HG03060 (cell line): ENCODE results near the gene ENKUR.
A peak's percentile ranks its signal among the peaks of the same experiment; 100 is the strongest.

Source experiments
- ATAC-seq: cut with Tn5 transposase; IDR thresholded peaks from one replicate; pipeline ENCODE4 v1.9.1; 2021; ENCODE audit warnings: low read depth, moderate number of reproducible peaks; ENCODE audit not compliant: unreplicated experiment

ENKUR gene

GRCh38 chr10:25015828-25016375, at the start of gene ENKUR:
ENKUR (minus strand) TSS chr10:25016158; CDS start chr10:25015936, 222 bp downstream.
- ATAC-seq = peak; percentile 48

- ATAC-seq = no peak
Observed at GRCh38 chr10:25064401-25064800, 48.4 kb upstream of the ENKUR start.

- no peak for ATAC-seq
Observed at GRCh38 chr10:25063644-25064043, 47.7 kb upstream of the ENKUR start.

GRCh38 chr10:25063157-25063556, 47.2 kb upstream of the ENKUR start:
- no peak for ATAC-seq

GRCh38 chr10:25061711-25062449, 45.9 kb upstream of the ENKUR start:
- no peak for ATAC-seq

GRCh38 chr10:25061125-25061524, 45.2 kb upstream of the ENKUR start:
- no peak for ATAC-seq

GRCh38 chr10:25059990-25060389, 44.0 kb upstream of the ENKUR start:
- no peak for ATAC-seq

GRCh38 chr10:25057886-25058285, 41.9 kb upstream of the ENKUR start:
- no peak for ATAC-seq

GRCh38 chr10:25056726-25057125, 40.8 kb upstream of the ENKUR start:
- ATAC-seq = no peak

- ATAC-seq = no peak
Observed at GRCh38 chr10:25052012-25052411, 36.1 kb upstream of the ENKUR start.

- ATAC-seq = no peak
Observed at GRCh38 chr10:25050402-25050801, 34.4 kb upstream of the ENKUR start.

GRCh38 chr10:25049966-25050365, 34.0 kb upstream of the ENKUR start:
- ATAC-seq = no peak

- ATAC-seq = no peak
Observed at GRCh38 chr10:25048450-25048849, 32.5 kb upstream of the ENKUR start.

- no peak for ATAC-seq
Observed at GRCh38 chr10:25047591-25048301, 31.8 kb upstream of the ENKUR start.

GRCh38 chr10:25047088-25047487, 31.1 kb upstream of the ENKUR start:
- ATAC-seq = no peak

- no peak for ATAC-seq
Observed at GRCh38 chr10:25046641-25047040, 30.7 kb upstream of the ENKUR start.

- ATAC-seq = no peak
Observed at GRCh38 chr10:25039531-25039930, 23.6 kb upstream of the ENKUR start.

- no peak for ATAC-seq
Observed at GRCh38 chr10:25038325-25038724, 22.4 kb upstream of the ENKUR start.

GRCh38 chr10:25036381-25036780, 20.4 kb upstream of the ENKUR start:
- no peak for ATAC-seq

GRCh38 chr10:25029519-25029918, 13.6 kb upstream of the ENKUR start:
- no peak for ATAC-seq

- ATAC-seq = no peak
Observed at GRCh38 chr10:25028711-25029110, 12.8 kb upstream of the ENKUR start.

- no peak for ATAC-seq
Observed at GRCh38 chr10:25026463-25026862, 10.5 kb upstream of the ENKUR start.
